Neutrophil (primary cell): ENCODE data around the gene NCAN.

ENCODE experiments used
- H3K27ac ChIP-seq: fragments of 200-600 bp; sonication (generic); 2 replicates; pipeline ENCODE4 v1.5.1; 2016; ENCODE audit warnings: mild to moderate bottlenecking, moderate library complexity
- H3K27me3 ChIP-seq: fragments of 200-600 bp; sonication (generic); 2 replicates; pipeline ENCODE4 v1.6.0; 2016; ENCODE audit warnings: mild to moderate bottlenecking
- H3K36me3 ChIP-seq: fragments of 200-600 bp; sonication (generic); 2 replicates; pipeline ENCODE4 v1.5.1; 2017
- H3K4me1 ChIP-seq, 2 experiments: fragments of 200-600 bp in 1 of 2; sonication (generic) in 1 of 2; 1 replicate in 1 of 2; 2 replicates in 1 of 2; pipeline versions ENCODE4 v1.5.1 to v1.6.1; 2013 to 2016; ENCODE audit warnings: low read depth in 1 of 2, low read length in 1 of 2, mild to moderate bottlenecking in 1 of 2, moderate library complexity in 1 of 2; ENCODE audit not compliant: control insufficient read depth in 1 of 2, insufficient read depth in 1 of 2
- H3K4me3 ChIP-seq, 2 experiments: fragments of 200-600 bp in 1 of 2; sonication (generic) in 1 of 2; 1 replicate in 1 of 2; 2 replicates in 1 of 2; pipeline ENCODE4 v1.5.1; 2013 to 2016; ENCODE audit warnings: low read depth in 1 of 2, low read length in 1 of 2, mild to moderate bottlenecking in 1 of 2, moderate library complexity in 1 of 2
- H3K9me3 ChIP-seq: fragments of 200-600 bp; sonication (generic); 2 replicates; pipeline ENCODE4 v1.5.1; 2016
- CTCF ChIP-seq: fragments of 200-600 bp; sonication (generic); IDR thresholded peaks from 2 replicates; pipeline ENCODE4 v1.5.1; 2016; ENCODE audit warnings: antibody characterized with exemption

NCAN gene

DNA sequence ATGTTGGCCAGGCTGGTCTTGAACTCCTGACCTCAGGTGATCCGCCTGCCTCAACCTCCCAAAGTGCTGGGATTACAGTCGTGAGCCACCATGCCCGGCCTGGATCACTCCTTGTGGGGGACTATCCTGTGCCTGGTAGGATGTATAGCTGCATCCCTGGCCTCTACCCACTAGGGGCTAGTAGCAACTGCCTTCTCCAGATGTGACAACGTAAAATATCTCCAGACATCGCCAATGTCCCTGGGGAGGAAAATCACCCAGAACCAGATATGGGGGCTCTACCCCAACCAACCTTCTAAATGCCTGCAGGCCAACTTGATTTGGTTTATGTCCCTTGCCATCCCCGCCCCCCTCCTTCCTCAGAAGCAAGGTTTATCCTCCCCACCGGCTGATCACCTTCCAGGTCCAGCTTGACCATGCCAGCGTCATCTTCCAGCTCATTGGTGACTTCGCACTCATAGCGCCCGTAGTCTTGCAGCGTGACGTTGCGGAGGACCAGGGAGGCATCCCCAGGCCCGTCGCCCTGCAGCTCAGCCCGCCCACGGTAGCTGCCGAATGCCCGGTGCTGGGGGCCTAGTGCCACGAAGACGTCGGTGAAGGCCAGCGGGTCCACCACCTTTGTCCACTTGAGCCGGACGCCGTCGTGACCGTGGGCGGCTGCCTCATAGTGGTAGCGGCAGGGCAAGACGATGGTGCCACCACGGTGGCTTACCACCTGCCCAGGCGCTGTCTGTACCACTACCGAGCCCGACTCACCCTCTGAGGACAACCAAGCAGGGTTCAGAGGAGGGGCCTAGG, 48.9 kb downstream of the NCAN start:
- H3K27me3 ChIP-seq = peaks cover 93% of the 10 kb centered on the region

GRCh38 chr19:19261350-19262189, 49.8 kb downstream of the NCAN start:
- peaks cover 88% of the 10 kb centered on the region for H3K27me3 ChIP-seq
- no peaks in the 10 kb centered on the region for H3K9me3 ChIP-seq
- no peak for TF ChIP-seq CTCF
- no peak overlapping the region for H3K27ac ChIP-seq
- H3K4me3 ChIP-seq = no peak overlapping the region
- no peaks in the 10 kb centered on the region for H3K36me3 ChIP-seq
- no peaks in the 10 kb centered on the region for H3K4me1 ChIP-seq

More for the DNA sequence above, 48.9 kb downstream of the NCAN start:
- Histone ChIP-seq H3K4me3 (no peak overlapping the region), H3K27ac (no peak overlapping the region), H3K4me1 (no peaks in the 10 kb centered on the region), H3K9me3 (no peaks in the 10 kb centered on the region), H3K36me3 (no peaks in the 10 kb centered on the region)
- no peak for TF ChIP-seq CTCF

- TF ChIP-seq CTCF = no peak
- H3K4me1 ChIP-seq = no peaks in the 10 kb centered on the region
- H3K4me3 ChIP-seq = no peak overlapping the region
- no peaks in the 10 kb centered on the region for H3K9me3 ChIP-seq
- H3K27me3 ChIP-seq = peaks cover 81% of the 10 kb centered on the region
- H3K36me3 ChIP-seq = no peaks in the 10 kb centered on the region
- H3K27ac ChIP-seq = no peak overlapping the region
Measured at GRCh38 chr19:19262190-19263057, 50.7 kb downstream of the NCAN start.

- Histone ChIP-seq H3K4me3 (no peak overlapping the region), H3K27me3 (peaks cover 73% of the 10 kb centered on the region), H3K9me3 (no peaks in the 10 kb centered on the region), H3K36me3 (no peaks in the 10 kb centered on the region), H3K27ac (no peak overlapping the region), H3K4me1 (no peaks in the 10 kb centered on the region)
- TF ChIP-seq CTCF = no peak
Measured at GRCh38 chr19:19263886-19264487, 52.2 kb downstream of the NCAN start.

GRCh38 chr19:19267305-19267704, 55.5 kb downstream of the NCAN start:
- Histone ChIP-seq H3K27me3 (peaks cover 73% of the 10 kb centered on the region), H3K36me3 (no peaks in the 10 kb centered on the region)
- TF ChIP-seq CTCF = no peak

More at GRCh38 chr19:19267305-19267704, 55.5 kb downstream of the NCAN start:
- Histone ChIP-seq H3K27ac (no peak overlapping the region), H3K4me1 (no peaks in the 10 kb centered on the region), H3K9me3 (no peaks in the 10 kb centered on the region), H3K4me3 (no peak overlapping the region)
